ENCODE measurements around the gene ZW10.
"Not testable (repeated sequence)": the region's sequence is repeated elsewhere in the genome, so short reads cannot be mapped to it uniquely, and the experiment has no call there.

ZW10 gene

GRCh38 chr11:113773416-113774173 is at the start of gene ZW10:
TSS of gene ZW10 (minus strand) at chr11:113773692. CDS start at chr11:113773666, 26 bp downstream.
- peak; percentile 93 for DNase-seq

- DNase-seq, result no peak
These were observed 44.9 kb upstream of the ZW10 start for GRCh38 chr11:113818426-113818825.

- DNase-seq, result no peak
These were observed 44.1 kb upstream of the ZW10 start for GRCh38 chr11:113817626-113818025.

- no peak for DNase-seq
These were observed 43.7 kb upstream of the ZW10 start for GRCh38 chr11:113817162-113817561.

GRCh38 chr11:113814181-113814580 is 40.7 kb upstream of the ZW10 start:
- no peak for DNase-seq

- no peak for DNase-seq
These were observed 35.4 kb upstream of the ZW10 start for GRCh38 chr11:113808931-113809330.

- no peak for DNase-seq
These were observed 32.9 kb upstream of the ZW10 start for GRCh38 chr11:113806406-113806805.

- DNase-seq, result no peak
These were observed 32.1 kb upstream of the ZW10 start for GRCh38 chr11:113805640-113806039.

GRCh38 chr11:113802621-113803020 is 29.1 kb upstream of the ZW10 start:
- no peak for DNase-seq

- no peak for DNase-seq
These were observed 23.3 kb upstream of the ZW10 start for GRCh38 chr11:113796663-113797259.

GRCh38 chr11:113789675-113790320 is 16.3 kb upstream of the ZW10 start:
- no peak for DNase-seq

GRCh38 chr11:113789016-113789415 is 15.5 kb upstream of the ZW10 start:
- not testable (repeated sequence) for DNase-seq

- no peak for DNase-seq
These were observed 8.6 kb upstream of the ZW10 start for GRCh38 chr11:113782134-113782533.

GRCh38 chr11:113781682-113782081 is 8.2 kb upstream of the ZW10 start:
- DNase-seq, result no peak

GRCh38 chr11:113779496-113779895 is 6.0 kb upstream of the ZW10 start, which contains the start of gene CLDN25:
TSS of gene CLDN25 (plus strand) at chr11:113779796. CDS start at chr11:113779796, 0 bp downstream.
- no peak for DNase-seq

GRCh38 chr11:113778111-113778910 is 4.8 kb upstream of the ZW10 start:
- DNase-seq, result no peak

- DNase-seq, result no peak
These were observed 647 bp upstream of the ZW10 start for GRCh38 chr11:113774174-113774503.

GRCh38 chr11:113773092-113773415 is 438 bp downstream of the ZW10 start:
- no peak for DNase-seq

- DNase-seq, result no peak
These were observed 1.5 kb downstream of the ZW10 start for GRCh38 chr11:113771964-113772363.

GRCh38 chr11:113764527-113765219 is 8.8 kb downstream of the ZW10 start:
- no peak for DNase-seq

GRCh38 chr11:113763040-113763439 is 10.5 kb downstream of the ZW10 start:
- not testable (repeated sequence) for DNase-seq

- DNase-seq, result no peak
These were observed 13.3 kb downstream of the ZW10 start for GRCh38 chr11:113760241-113760640.

GRCh38 chr11:113752932-113753331 is 20.6 kb downstream of the ZW10 start:
- no peak for DNase-seq
